Thoracic aorta (tissue), 2 donors: ENCODE measurements around the gene KIAA1671. TPM values are rescaled to one million over a fixed set of nuclear protein-coding genes. Genes with fewer than 3 reads are reported as not detected.
A peak's percentile ranks its signal among the peaks of the same experiment; 100 is the strongest.

Experiments used
- ATAC-seq: fragments of 150-250 bp; one replicate; pipeline ENCODE4 v1.8.0; 2017; ENCODE audit warnings: low read depth; ENCODE audit not compliant: insufficient number of reproducible peaks, low FRiP score
- DNase-seq: peaks from one replicate; pipeline ENCODE4 v3.0.0-alpha.2; 2020; ENCODE audit warnings: low spot score
- H3K27ac ChIP-seq, 2 donors: fragments of 200-600 bp; sonication (generic); 1 replicate in 1 of 2; 2 replicates in 1 of 2; pipeline ENCODE4 v1.5.1; 2016; ENCODE audit warnings: mild to moderate bottlenecking in 2 of 2, moderate library complexity in 2 of 2
- H3K27me3 ChIP-seq: fragments of 200-600 bp; sonication (generic); replicated peaks from 2 replicates; pipeline ENCODE4 v1.6.0; 2016; ENCODE audit warnings: mild to moderate bottlenecking; ENCODE audit not compliant: insufficient read depth
- H3K36me3 ChIP-seq: fragments of 200-600 bp; sonication (generic); one replicate; pipeline ENCODE4 v1.5.1; 2016
- H3K4me1 ChIP-seq, 2 donors: fragments of 200-600 bp; sonication (generic); 1 replicate in 1 of 2; 2 replicates in 1 of 2; pipeline versions ENCODE4 v1.5.1 to v1.6.0; 2016; ENCODE audit warnings: low read depth in 2 of 2, mild to moderate bottlenecking in 1 of 2; ENCODE audit not compliant: control insufficient read depth in 1 of 2
- H3K4me3 ChIP-seq: fragments of 200-600 bp; sonication (generic); 2 replicates; pipeline ENCODE4 v1.5.1; 2016; ENCODE audit warnings: mild to moderate bottlenecking
- H3K9me3 ChIP-seq: fragments of 200-600 bp; sonication (generic); 2 replicates; pipeline ENCODE4 v1.5.1; 2016
- CTCF ChIP-seq: fragments of 200-600 bp; sonication (generic); IDR thresholded peaks from one replicate; pipeline ENCODE4 v1.5.1; 2019; ENCODE audit warnings: antibody characterized with exemption
- total RNA-seq, 2 donors: library from RNA; depleted of rRNA; stranded (reverse); fragments of >200 nt; gene quantifications; one replicate each; pipeline versions ENCODE4 v1.1.0 to v1.2.3, GENCODE V29; 2016

KIAA1671 gene
- total RNA-seq, 2 donors from 2014 or later, result 57.8 to 86.8 TPM

GRCh38 chr22:24969560-24970301 is 17.2 kb downstream of the KIAA1671 start:
- no peaks in the 10 kb centered on the region for H3K9me3 ChIP-seq
- no peak overlapping the region for H3K4me3 ChIP-seq
- DNase-seq (no peak), ATAC-seq (no peak)
- peak overlapping the region in 1 of 2 donors; percentile 35 for H3K27ac ChIP-seq
- H3K27me3 ChIP-seq, result no peaks in the 10 kb centered on the region
- no peaks in the 10 kb centered on the region for H3K4me1 ChIP-seq
- no peaks in the 10 kb centered on the region for H3K36me3 ChIP-seq
- no peak for TF ChIP-seq CTCF

GRCh38 chr22:24972369-24972768 is 19.9 kb downstream of the KIAA1671 start:
- ATAC-seq, result no peak
- no peaks in the 10 kb centered on the region for H3K9me3 ChIP-seq
- peaks cover 0 to 15% of the 10 kb centered on the region in 2 donors for H3K4me1 ChIP-seq
- no peaks in the 10 kb centered on the region for H3K27me3 ChIP-seq
- TF ChIP-seq CTCF, result no peak
- DNase-seq, result no peak
- H3K36me3 ChIP-seq, result no peaks in the 10 kb centered on the region
- H3K4me3 ChIP-seq, result no peak overlapping the region
- no peak overlapping the region for H3K27ac ChIP-seq

GRCh38 chr22:24973872-24974271 is 21.4 kb downstream of the KIAA1671 start:
- DNase-seq (no peak), ATAC-seq (no peak)
- H3K27me3 ChIP-seq, result no peaks in the 10 kb centered on the region
- H3K36me3 ChIP-seq, result no peaks in the 10 kb centered on the region
- no peaks in the 10 kb centered on the region for H3K9me3 ChIP-seq
- TF ChIP-seq CTCF, result no peak
- no peak overlapping the region for H3K27ac ChIP-seq
- no peak overlapping the region for H3K4me3 ChIP-seq
- peaks cover 4 to 21% of the 10 kb centered on the region in 2 donors for H3K4me1 ChIP-seq

- Histone ChIP-seq H3K27me3 (no peaks in the 10 kb centered on the region), H3K9me3 (no peaks in the 10 kb centered on the region), H3K4me1 (peaks cover 4 to 21% of the 10 kb centered on the region in 2 donors), H3K4me3 (no peak overlapping the region), H3K27ac (no peak overlapping the region), H3K36me3 (no peaks in the 10 kb centered on the region)
- no peak for ATAC-seq
- no peak for TF ChIP-seq CTCF
- DNase-seq, result no peak
Measured at GRCh38 chr22:24975125-24975640, 22.7 kb downstream of the KIAA1671 start.

GRCh38 chr22:24975813-24976341 is 23.4 kb downstream of the KIAA1671 start:
- ATAC-seq, result no peak
- TF ChIP-seq CTCF, result no peak
- Histone ChIP-seq H3K9me3 (no peaks in the 10 kb centered on the region), H3K27me3 (no peaks in the 10 kb centered on the region), H3K36me3 (no peaks in the 10 kb centered on the region), H3K4me3 (no peak overlapping the region), H3K27ac (peak overlapping the region in 1 of 2 donors; percentile 32), H3K4me1 (peaks cover 4 to 21% of the 10 kb centered on the region in 2 donors)
- DNase-seq, result no peak
